IMR-90 (cell line): ENCODE measurements around the gene CEP97. TPM values are rescaled to one million over a fixed set of nuclear protein-coding genes. Genes with fewer than 3 reads are reported as not detected.
"Not testable (repeated sequence)": the region's sequence is repeated elsewhere in the genome, so short reads cannot be mapped to it uniquely, and the experiment has no call there.

Source experiments
- ATAC-seq: fragments of 200-7000 bp; cut with Tn5 transposase; 2 replicates; pipeline ENCODE4 v1.9.1; 2020; ENCODE audit warnings: low read depth, mild to moderate bottlenecking, moderate library complexity
- BruUV-seq: library from RNA; stranded (reverse); fragments of 400-500 nt; replicated peaks from 2 replicates; lab custom pipeline; 2021; lab: Mats Ljungman, UMichigan
- CTCF ChIA-PET: fragments of 300-600 bp; formaldehyde crosslinking; extraction: SDS; loops from one replicate; lab custom pipeline; 2021; ENCODE audit warnings: antibody characterized with exemption; lab: Yijun Ruan, JAX
- POLR2A ChIA-PET: fragments of 300-600 bp; sonication (Branson Sonifier 250); formaldehyde crosslinking; loops from one replicate; lab custom pipeline; 2022; ENCODE audit warnings: antibody characterized with exemption; ENCODE audit not compliant: unreplicated experiment; lab: Charles Lee
- DNase-seq: peaks from one replicate; pipeline ENCODE4 v3.0.0; 2013
- H2AFZ ChIP-seq: replicated peaks from 2 replicates; pipeline ENCODE3; 2013; ENCODE audit warnings: low read length, mild to moderate bottlenecking; ENCODE audit not compliant: poor library complexity
- H2AK5ac ChIP-seq: 2 replicates; pipeline ENCODE4 v1.6.1; 2013; ENCODE audit warnings: low read depth, low read length, inconsistent platforms
- H2AK9ac ChIP-seq: replicated peaks from 2 replicates; pipeline ENCODE3; 2013; ENCODE audit warnings: mild to moderate bottlenecking, low read depth, low read length, moderate library complexity; ENCODE audit not compliant: poor library complexity
- H2BK120ac ChIP-seq: 2 replicates; pipeline ENCODE4 v1.6.1; 2013; ENCODE audit warnings: low read depth, low read length, inconsistent platforms
- H2BK15ac ChIP-seq: 3 replicates; pipeline ENCODE4 v1.6.1; 2013; ENCODE audit warnings: low read depth, low read length, inconsistent platforms
- H2BK20ac ChIP-seq: 2 replicates; pipeline ENCODE4 v1.6.1; 2013; ENCODE audit warnings: low read depth, mild to moderate bottlenecking, inconsistent platforms, low read length, moderate library complexity
- H2BK5ac ChIP-seq: 2 replicates; pipeline ENCODE4 v1.6.1; 2013; ENCODE audit warnings: mild to moderate bottlenecking, low read depth, low read length, inconsistent platforms; ENCODE audit not compliant: poor library complexity, severe bottlenecking
- H3K14ac ChIP-seq: replicated peaks from 2 replicates; pipeline ENCODE4 v1.6.1; 2013; ENCODE audit warnings: low read depth, low read length, inconsistent platforms
- H3K18ac ChIP-seq: 2 replicates; pipeline ENCODE4 v1.6.1; 2013; ENCODE audit warnings: low read depth, low read length, control low read depth
- H3K23ac ChIP-seq: 2 replicates; pipeline ENCODE4 v1.6.1; 2013; ENCODE audit warnings: low read depth, low read length, inconsistent platforms
- H3K27ac ChIP-seq: 2 replicates; pipeline ENCODE4 v1.5.1; 2013; ENCODE audit warnings: mild to moderate bottlenecking, control low read depth, low read length; ENCODE audit not compliant: insufficient read depth
- H3K27me3 ChIP-seq: 2 replicates; pipeline ENCODE4 v1.6.1; 2013; ENCODE audit warnings: low read length; ENCODE audit not compliant: control insufficient read depth, insufficient read depth
- H3K36me3 ChIP-seq: 2 replicates; pipeline ENCODE4 v1.6.1; 2013; ENCODE audit warnings: low read length, mixed read lengths; ENCODE audit not compliant: control insufficient read depth, insufficient read depth
- H3K4ac ChIP-seq: 2 replicates; pipeline ENCODE4 v1.6.1; 2013; ENCODE audit warnings: low read depth, low read length, inconsistent platforms
- H3K4me1 ChIP-seq: 2 replicates; pipeline ENCODE4 v1.6.1; 2013; ENCODE audit warnings: low read length, mixed read lengths; ENCODE audit not compliant: control insufficient read depth, insufficient read depth
- H3K4me2 ChIP-seq: 2 replicates; pipeline ENCODE4 v1.6.1; 2013; ENCODE audit warnings: low read depth, mild to moderate bottlenecking, control low read depth, low read length, moderate library complexity
- H3K4me3 ChIP-seq: 2 replicates; pipeline ENCODE4 v1.5.1; 2013; ENCODE audit warnings: low read depth, mild to moderate bottlenecking, control low read depth, low read length, moderate library complexity; ENCODE audit not compliant: insufficient read depth
- H3K56ac ChIP-seq: 2 replicates; pipeline ENCODE4 v1.6.1; 2013; ENCODE audit warnings: low read length, inconsistent platforms; ENCODE audit not compliant: insufficient read depth; ENCODE audit errors: extremely low read depth
- H3K79me1 ChIP-seq, 2 experiments: 2 replicates each; pipeline ENCODE4 v1.6.1; 2013; ENCODE audit warnings: low read length in 2 of 2, inconsistent platforms in 1 of 2, low read depth in 1 of 2
- H3K9ac ChIP-seq: 2 replicates; pipeline ENCODE4 v1.6.1; 2013; ENCODE audit warnings: low read depth, low read length, control low read depth
- H3K9me1 ChIP-seq: 2 replicates; pipeline ENCODE4 v1.6.1; 2013; ENCODE audit warnings: low read length, inconsistent platforms; ENCODE audit not compliant: insufficient read depth
- H3K9me3 ChIP-seq: 2 replicates; pipeline ENCODE4 v1.6.1; 2013; ENCODE audit warnings: low read length; ENCODE audit not compliant: control insufficient read depth, insufficient read depth
- H4K20me1 ChIP-seq: 2 replicates; pipeline ENCODE4 v1.6.1; 2013; ENCODE audit warnings: low read length, inconsistent platforms; ENCODE audit not compliant: insufficient read depth
- H4K5ac ChIP-seq: 2 replicates; pipeline ENCODE4 v1.6.1; 2013; ENCODE audit warnings: mild to moderate bottlenecking, low read depth, low read length, control low read depth
- H4K8ac ChIP-seq, 2 experiments: 2 replicates each; pipeline ENCODE4 v1.6.1; 2013; ENCODE audit warnings: low read depth in 2 of 2, low read length in 2 of 2, control low read depth in 1 of 2, inconsistent platforms in 1 of 2
- H4K91ac ChIP-seq: 2 replicates; pipeline ENCODE4 v1.6.1; 2013; ENCODE audit warnings: low read depth, low read length, inconsistent platforms; ENCODE audit not compliant: insufficient read depth
- WGBS, 2 experiments: methylation state at CpG; one replicate each; pipeline versions ENCODE4 v1.1.5 to v1.1.7; 2013; ENCODE audit warnings: missing lambda C conversion rate in 2 of 2; ENCODE audit not compliant: insufficient read length in 1 of 2; ENCODE audit errors: extremely low coverage in 2 of 2; 5-methylcytosine and 5-hydroxymethylcytosine counted together
- dilution Hi-C: fragments of 300-500 bp; cut with HindIII; formaldehyde crosslinking; loops from one replicate; pipeline ENCODE4 v1.14.3; 2018; ENCODE audit warnings: low sequenced_read_pairs; ENCODE audit not compliant: unreplicated experiment
- in situ Hi-C: fragments of 300-500 bp; cut with MboI; formaldehyde crosslinking; loops from 3 replicates; pipeline ENCODE4 v1.14.3; 2019; ENCODE audit warnings: low sequenced_read_pairs, inconsistent platforms, mixed read lengths
- intact Hi-C: fragments of 100-400 bp; cut with micrococcal nuclease; formaldehyde crosslinking; loops from 2 replicates; pipeline ENCODE4 v1.10.0; 2022
- polyA plus RNA-seq, 3 experiments: library from polyadenylated mRNA; depleted of rRNA; stranded (reverse); fragments of >200 nt; gene quantifications; 2 replicates each; pipeline ENCODE4 v1.2.3, GENCODE V29; 2012; ENCODE audit warnings: low replicate concordance in 1 of 3
- total RNA-seq: library from RNA; depleted of rRNA; stranded (reverse); fragments of >200 nt; gene quantifications from 2 replicates; pipeline ENCODE4 v1.2.3, GENCODE V29; 2012

Gene CEP97
- total and polyA plus RNA-seq, 2 of the 4 experiments (the other 2 are of a cell fraction): 2.0 to 21.9 TPM

DNA sequence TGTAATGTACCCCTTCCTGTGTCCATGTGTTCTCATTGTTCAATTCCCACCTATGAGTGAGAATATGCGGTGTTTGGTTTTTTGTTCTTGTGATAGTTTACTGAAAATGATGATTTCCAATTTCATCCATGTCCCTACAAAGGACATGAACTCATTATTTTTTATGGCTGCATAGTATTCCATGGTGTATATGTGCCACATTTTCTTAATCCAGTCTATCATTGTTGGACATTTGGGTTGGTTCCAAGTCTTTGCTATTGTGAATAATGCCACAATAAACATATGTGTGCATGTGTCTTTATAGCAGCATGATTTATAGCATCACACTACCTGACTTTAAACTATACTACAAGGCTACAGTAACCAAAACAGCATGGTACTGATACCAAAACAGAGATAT lies 21.5 kb downstream of the CEP97 start:
- H3K4me3 ChIP-seq, POLR2A ChIA-PET, DNase-seq, H3K27me3 ChIP-seq, H3K9me1 ChIP-seq, H2BK20ac ChIP-seq, H3K4me1 ChIP-seq, BruUV-seq, H3K14ac ChIP-seq, H3K4ac ChIP-seq, H2BK5ac ChIP-seq, H2AK9ac ChIP-seq, CTCF ChIA-PET, H4K20me1 ChIP-seq, H4K5ac ChIP-seq, H4K91ac ChIP-seq, intact Hi-C loops, H3K18ac ChIP-seq, dilution Hi-C loops, H3K27ac ChIP-seq, H2BK15ac ChIP-seq, ATAC-seq, H3K23ac ChIP-seq, H4K8ac ChIP-seq, in situ Hi-C loops, H3K9me3 ChIP-seq, H3K4me2 ChIP-seq, H2AFZ ChIP-seq, H2AK5ac ChIP-seq, H3K9ac ChIP-seq, H3K56ac ChIP-seq, H3K36me3 ChIP-seq, H2BK120ac ChIP-seq, H3K79me1 ChIP-seq: not testable (repeated sequence)
- WGBS, 2 experiments: no CpG with 5 or more reads among the region's 1 CpG

DNA sequence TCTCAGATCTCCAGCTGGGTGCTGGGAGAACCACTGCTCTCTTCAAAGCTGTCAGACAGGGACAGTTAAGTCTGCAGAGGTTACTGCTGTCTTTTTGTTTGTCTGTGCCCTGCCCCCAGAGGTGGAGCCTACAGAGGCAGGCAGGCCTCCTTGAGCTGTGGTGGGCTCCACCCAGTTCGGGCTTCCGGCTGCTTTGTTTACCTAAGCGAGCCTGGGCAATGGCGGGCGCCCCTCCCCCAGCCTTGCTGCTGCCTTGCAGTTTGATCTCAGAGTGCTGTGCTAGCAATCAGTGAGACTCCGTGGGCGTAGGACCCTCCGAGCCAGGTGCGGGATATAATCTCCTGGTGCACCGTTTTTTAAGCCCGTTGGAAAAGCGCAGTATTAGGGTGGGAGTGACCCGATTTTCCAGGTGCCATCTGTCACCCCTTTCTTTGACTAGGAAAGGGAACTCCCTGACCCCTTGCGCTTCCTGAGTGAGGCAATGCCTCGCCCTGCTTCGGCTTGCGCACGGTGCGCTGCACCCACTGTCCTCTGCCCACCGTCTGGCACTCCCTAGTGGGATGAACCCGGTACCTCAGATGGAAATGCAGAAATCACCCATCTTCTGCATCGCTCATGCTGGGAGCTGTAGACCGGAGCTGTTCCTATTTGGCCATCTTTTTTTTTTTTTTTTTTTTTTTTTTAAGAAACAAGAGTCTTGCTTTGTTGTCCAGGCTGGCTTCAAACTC lies 29.1 kb downstream of the CEP97 start:
- H3K4me1 ChIP-seq, POLR2A ChIA-PET, H3K79me1 ChIP-seq, H2BK15ac ChIP-seq, H3K4ac ChIP-seq, H3K14ac ChIP-seq, H2AK9ac ChIP-seq, H3K23ac ChIP-seq, H3K56ac ChIP-seq, in situ Hi-C loops, H2AFZ ChIP-seq, H3K4me3 ChIP-seq, H4K5ac ChIP-seq, H2BK20ac ChIP-seq, H4K8ac ChIP-seq, H2BK5ac ChIP-seq, BruUV-seq, dilution Hi-C loops, H3K4me2 ChIP-seq, H3K9me3 ChIP-seq, H3K18ac ChIP-seq, CTCF ChIA-PET, H3K9ac ChIP-seq, H3K27ac ChIP-seq, H3K9me1 ChIP-seq, DNase-seq, H3K27me3 ChIP-seq, ATAC-seq, H2AK5ac ChIP-seq, H4K91ac ChIP-seq, intact Hi-C loops, H2BK120ac ChIP-seq, H4K20me1 ChIP-seq: not testable (repeated sequence)
- WGBS, 2 experiments: 98% methylated on average over 6 of the region's 23 CpGs; no CpG with 5 or more reads in 1 of the 2 experiments
- peaks cover 18% of the 10 kb centered on the region for H3K36me3 ChIP-seq
